NCI-H1436 (cell line): ENCODE results near the gene GLIS1.

Experiments
- DNase-seq: peaks from one replicate; lab custom pipeline; 2025; lab: John Stamatoyannopoulos, UW

The GLIS1 gene

DNA sequence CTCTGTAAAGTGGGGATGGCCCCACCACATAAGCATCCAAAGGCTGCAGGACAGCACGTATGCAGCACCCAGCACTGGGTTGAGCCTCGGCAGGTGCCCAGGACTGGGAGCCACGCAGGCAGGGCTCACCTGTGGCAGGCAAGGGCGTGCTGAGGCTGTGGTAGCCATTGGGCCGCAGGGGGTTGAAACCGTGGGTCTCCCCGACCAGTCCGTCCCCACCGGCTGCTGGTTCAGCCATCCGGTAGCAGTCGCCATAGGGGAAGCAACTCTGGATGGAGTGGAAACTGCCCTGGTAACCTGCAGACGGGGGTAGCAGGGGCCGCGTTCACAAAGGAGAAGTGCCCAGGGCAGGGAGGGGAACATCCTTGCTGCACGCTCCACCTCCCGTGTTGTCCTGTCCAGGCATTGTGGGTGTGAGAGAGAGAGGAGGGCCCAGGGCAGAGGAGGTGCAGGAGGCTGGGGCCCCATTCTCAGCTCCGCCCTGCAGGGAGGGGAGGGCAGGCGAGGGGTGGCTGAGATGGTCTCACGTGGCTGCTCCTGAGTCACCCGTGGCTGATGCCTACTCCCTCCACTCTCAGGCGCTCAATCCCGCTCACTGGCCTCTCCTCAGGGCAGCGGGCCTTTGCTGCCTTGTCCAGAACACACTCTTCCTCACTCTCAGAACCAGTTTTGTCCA is 229.8 kb downstream of the GLIS1 start:
- no peak for DNase-seq

GRCh38 chr1:53508056-53508990 is 230.6 kb downstream of the GLIS1 start:
- no peak for DNase-seq

GRCh38 chr1:53507116-53507820 is 231.7 kb downstream of the GLIS1 start:
- no peak for DNase-seq

DNA sequence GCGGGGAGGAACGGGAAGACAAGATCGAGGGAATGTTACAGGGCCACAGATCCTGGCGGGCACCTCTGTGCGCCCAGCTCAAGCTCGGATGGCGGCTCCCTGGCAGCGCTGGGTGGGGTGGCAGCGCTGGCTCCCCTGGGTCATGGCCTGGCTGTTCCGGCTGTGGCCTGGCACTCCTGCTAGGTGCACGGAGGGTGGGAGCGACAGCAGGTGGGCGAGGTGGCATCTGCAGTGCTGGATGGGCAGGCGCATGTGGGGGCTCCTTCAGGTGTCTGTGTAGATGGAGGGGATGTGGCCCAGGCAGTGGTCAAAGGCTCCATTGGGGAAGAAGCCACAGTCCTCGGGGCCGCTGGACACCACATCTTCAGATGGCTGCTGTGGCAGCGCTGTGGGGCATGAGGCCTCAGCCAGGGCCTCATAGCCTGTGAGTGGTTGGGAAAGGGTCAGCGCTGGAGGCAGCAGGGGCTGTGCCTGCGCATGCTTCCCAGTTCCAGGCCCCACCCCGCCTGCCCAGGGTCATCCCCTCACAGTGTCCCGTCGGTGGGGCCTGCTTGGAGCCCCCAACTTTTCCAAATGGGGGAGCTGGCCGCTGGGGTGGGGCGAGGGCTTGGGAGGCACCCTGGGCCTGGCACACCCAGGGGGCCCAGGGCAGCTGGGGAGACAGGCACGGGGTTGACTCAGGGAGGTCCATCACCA is 232.5 kb downstream of the GLIS1 start:
- DNase-seq, result no peak

DNA sequence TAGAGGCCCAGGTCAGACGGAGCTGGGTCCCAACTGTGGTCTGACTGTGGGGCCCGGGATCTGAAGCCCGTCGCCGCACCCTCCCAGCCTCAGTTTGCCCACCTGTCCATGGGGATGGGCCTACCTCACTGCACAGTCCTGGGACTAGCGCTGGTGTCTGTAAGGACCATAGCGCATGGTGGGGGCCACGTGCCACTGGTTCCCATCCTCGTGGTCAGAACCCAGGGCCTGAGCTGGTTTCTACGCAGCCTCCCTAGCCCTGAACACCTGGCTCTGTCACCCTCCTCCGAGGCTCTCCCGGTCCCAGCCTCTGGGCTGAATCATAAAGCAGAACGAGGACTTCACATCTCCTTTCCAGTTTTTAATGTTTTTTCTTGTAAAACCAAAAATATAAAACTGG is 233.1 kb downstream of the GLIS1 start:
- no peak for DNase-seq

- no peak for DNase-seq
Measured at GRCh38 chr1:53505401-53505800, 233.6 kb downstream of the GLIS1 start.

GRCh38 chr1:53504901-53505300 is 234.1 kb downstream of the GLIS1 start:
- DNase-seq, result no peak

- DNase-seq, result no peak
Measured at GRCh38 chr1:53503433-53504217, 235.3 kb downstream of the GLIS1 start.

- peak; percentile 80 for DNase-seq
Measured at GRCh38 chr1:53502641-53503432, 236.1 kb downstream of the GLIS1 start.

DNA sequence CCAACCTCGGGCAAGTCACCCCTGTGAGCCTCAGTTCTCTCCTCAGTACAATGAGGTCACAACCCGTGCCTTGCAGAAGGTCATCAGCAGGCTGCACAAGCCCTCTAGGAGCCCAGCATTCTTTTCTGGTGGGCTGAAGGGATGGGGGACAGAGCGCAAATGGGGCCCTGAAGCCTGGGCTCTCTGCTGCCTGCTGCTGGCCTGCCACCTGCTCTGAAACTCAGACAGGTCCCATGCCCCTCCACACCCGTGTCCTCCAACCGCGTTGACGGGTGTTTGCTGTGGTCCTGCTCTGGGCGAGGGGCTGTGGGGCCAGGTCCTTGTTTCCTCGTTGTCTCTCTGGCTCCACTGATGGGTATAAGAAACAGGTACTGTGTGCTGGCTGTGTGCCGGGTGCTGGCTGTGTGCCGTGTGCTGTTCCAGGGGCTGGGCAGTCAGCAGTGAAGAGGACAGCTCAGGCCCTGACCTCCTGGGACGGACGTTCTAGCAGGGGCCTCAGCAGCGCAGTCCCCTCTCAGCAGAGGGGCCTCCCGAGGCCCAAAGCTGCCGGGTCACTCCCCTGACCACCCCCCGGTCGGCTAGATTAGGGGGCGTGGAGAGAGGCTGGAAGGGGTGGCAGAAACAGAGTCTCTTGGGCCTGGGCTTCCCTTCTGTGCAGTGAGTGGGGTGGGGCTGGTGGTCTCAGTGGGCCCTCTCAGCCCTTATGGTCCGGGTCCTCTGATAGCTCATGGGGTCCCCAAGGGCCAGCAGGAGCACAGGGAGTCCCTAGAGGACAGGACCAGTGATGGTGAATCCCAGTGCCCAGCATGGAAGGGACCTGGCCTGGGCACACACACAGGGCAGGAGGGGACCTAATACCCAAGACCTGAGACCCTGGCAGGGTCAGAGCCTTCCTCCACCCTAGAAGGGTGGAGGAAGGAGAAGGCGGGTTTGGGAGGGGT is 237.6 kb downstream of the GLIS1 start:
- no peak for DNase-seq

GRCh38 chr1:53500204-53501064 is 238.5 kb downstream of the GLIS1 start:
- DNase-seq, result peak; percentile 57

- no peak for DNase-seq
Measured at GRCh38 chr1:53499257-53500203, 239.4 kb downstream of the GLIS1 start.

GRCh38 chr1:53498555-53499131 is 240.3 kb downstream of the GLIS1 start:
- no peak for DNase-seq

DNA sequence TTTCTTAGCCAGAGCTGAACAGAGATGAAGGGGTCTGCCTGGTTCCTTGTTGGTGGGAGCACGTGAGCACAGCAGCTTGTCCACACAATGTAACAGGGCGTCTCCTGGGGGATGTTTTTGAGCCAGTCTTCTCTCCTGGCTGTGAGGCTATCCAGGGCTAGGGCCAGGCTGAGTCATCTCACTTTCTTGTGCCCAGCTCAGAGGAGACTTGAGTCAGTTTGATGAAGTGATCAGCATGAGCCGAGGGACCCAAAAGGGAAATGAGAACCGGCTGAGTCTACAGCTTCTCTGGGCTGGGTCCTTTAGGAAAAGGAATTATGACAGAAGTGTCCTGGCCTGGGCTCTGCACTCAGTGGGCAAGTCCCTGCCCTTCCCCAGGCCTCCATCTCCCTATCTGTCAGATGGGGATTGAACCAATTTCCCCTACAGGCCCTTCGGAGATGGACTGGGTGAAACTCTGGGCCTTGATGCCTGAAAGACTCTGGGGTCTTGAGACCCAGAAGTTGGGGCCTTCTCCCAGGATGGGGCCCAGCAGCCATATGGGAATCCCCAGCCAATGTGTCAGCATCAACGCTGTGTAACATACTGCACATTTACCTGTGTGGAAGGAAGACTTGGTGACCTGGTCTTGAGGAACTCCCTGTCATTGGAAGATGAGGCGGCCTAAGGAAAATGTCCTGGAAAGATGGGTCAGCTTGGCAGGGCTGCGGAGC is 243.2 kb downstream of the GLIS1 start:
- DNase-seq, result no peak

GRCh38 chr1:53490351-53490750 is 248.6 kb downstream of the GLIS1 start:
- no peak for DNase-seq

DNA sequence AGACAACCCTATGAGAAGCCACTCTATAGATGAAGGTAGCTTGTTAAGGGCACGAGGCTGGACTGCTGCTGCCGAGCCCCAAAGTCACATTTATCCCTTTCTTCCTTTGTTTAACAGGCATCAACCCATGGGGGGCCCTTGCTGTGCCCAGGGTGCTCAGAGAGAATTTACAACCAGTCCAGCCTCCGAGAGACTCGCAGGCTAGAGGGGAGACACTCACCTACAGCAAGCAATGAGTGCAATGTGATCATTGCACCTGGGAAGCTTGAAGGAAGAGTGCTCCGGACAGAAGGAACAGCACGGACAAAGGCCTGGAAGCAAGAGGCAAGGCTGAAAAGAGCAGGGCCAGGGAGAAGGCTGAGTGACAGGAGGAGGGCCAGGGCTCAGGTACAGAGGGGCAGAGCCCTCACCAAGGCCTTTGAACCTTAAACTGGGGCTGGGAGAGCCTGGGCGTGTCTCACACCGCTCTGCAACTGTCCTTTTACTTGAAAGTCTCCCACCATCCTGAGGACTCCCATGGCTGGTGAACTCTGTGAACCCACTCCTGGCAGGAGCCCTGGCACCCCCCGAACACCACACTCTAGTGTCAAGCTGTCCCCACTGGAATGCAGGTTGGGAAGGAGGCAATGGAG is 252.5 kb downstream of the GLIS1 start:
- DNase-seq, result no peak
